Upper lobe of left lung (tissue), 6 donors: ENCODE data around the gene DZIP1. TPM values are rescaled to one million over a fixed set of nuclear protein-coding genes. Genes with fewer than 3 reads are reported as not detected.

Experiments
- ATAC-seq, 2 donors: fragments of 200-7000 bp; cut with Tn5 transposase; one replicate each; pipeline ENCODE4 v1.9.1; 2022; ENCODE audit warnings: mild to moderate bottlenecking in 2 of 2, moderate library complexity in 2 of 2; ENCODE audit not compliant: low FRiP score in 2 of 2
- DNase-seq, 2 donors: peaks; one replicate each; pipeline ENCODE4 v3.0.0-alpha.2; 2019 to 2020
- H3K27ac ChIP-seq, 4 donors: fragments of 200-600 bp; sonication (generic); one replicate each; pipeline ENCODE4 v1.5.1; 2016 to 2019
- H3K27me3 ChIP-seq, 4 donors: fragments of 200-600 bp; sonication (generic); one replicate each; pipeline ENCODE4 v1.5.1; 2017 to 2019
- H3K36me3 ChIP-seq, 4 donors: fragments of 200-600 bp; sonication (generic); one replicate each; pipeline ENCODE4 v1.5.1; 2016 to 2019
- H3K4me1 ChIP-seq, 4 donors: fragments of 200-600 bp; sonication (generic); one replicate each; pipeline ENCODE4 v1.5.1; 2018 to 2019
- H3K4me3 ChIP-seq, 4 donors: fragments of 200-600 bp; sonication (generic); one replicate each; pipeline ENCODE4 v1.5.1; 2017 to 2019; ENCODE audit warnings: mild to moderate bottlenecking in 2 of 4, moderate library complexity in 1 of 4
- H3K9me3 ChIP-seq, 4 donors: fragments of 200-600 bp; sonication (generic); one replicate each; pipeline ENCODE4 v1.5.1; 2018 to 2019
- CTCF ChIP-seq, 6 experiments: fragments of 450-650 bp in 4 of 6; fragments of 200-600 bp in 2 of 6; sonication (generic) in 2 of 6; IDR thresholded peaks; one replicate each; pipeline ENCODE4 v1.5.1; 2016 to 2019; ENCODE audit warnings: antibody characterized with exemption in 6 of 6
- EP300 ChIP-seq, 4 donors: sonication (generic); formaldehyde crosslinking; IDR thresholded peaks; one replicate each; pipeline ENCODE4 v1.5.1; 2017; ENCODE audit warnings: antibody characterized with exemption in 4 of 4, control low read depth in 2 of 4
- POLR2A ChIP-seq, 4 donors: fragments of 450-650 bp; IDR thresholded peaks; one replicate each; pipeline ENCODE4 v1.5.1; 2016 to 2017; ENCODE audit warnings: antibody characterized with exemption in 4 of 4, mild to moderate bottlenecking in 2 of 4
- POLR2AphosphoS5 ChIP-seq, 2 donors: sonication (generic); formaldehyde crosslinking; IDR thresholded peaks; one replicate each; pipeline ENCODE4 v1.5.1; 2017; ENCODE audit warnings: antibody characterized with exemption in 2 of 2
- WGBS, 2 donors: methylation state at CpG; one replicate each; pipeline ENCODE4 v1.1.5; 2017 to 2018; 5-methylcytosine and 5-hydroxymethylcytosine counted together
- total RNA-seq, 6 donors: library from RNA; depleted of rRNA in 4 of 6; stranded (reverse); fragments of >200 nt in 4 of 6; gene quantifications; one replicate each; pipeline versions ENCODE4 v1.1.0 to v1.2.1, GENCODE V29; 2016 to 2021
- donor health status: DM: no; HTN: no; CAD: no; lungs with moderate emphysema.
- donor health status: DM: no; HTN: yes; CAD: no; lungs with severe emphysema.

Gene DZIP1
- total RNA-seq, 6 donors from 2014 or later: 4.8 to 18.4 (median 8.7) TPM

- TF ChIP-seq POLR2A (IDR thresholded peaks at IDR 0.05): no peak
- no peak for TF ChIP-seq CTCF (IDR thresholded peaks at IDR 0.05)
- no peak for TF ChIP-seq EP300 (IDR thresholded peaks at IDR 0.05)
- TF ChIP-seq POLR2AphosphoS5 (IDR thresholded peaks at IDR 0.05): no peak
- H3K27ac ChIP-seq: no peak overlapping the region
- H3K9me3 ChIP-seq: no peaks in the 10 kb centered on the region
- WGBS, 2 donors: 45 to 62% methylated on average over 3 of the region's 3 CpGs
- H3K36me3 ChIP-seq: no peaks in the 10 kb centered on the region
- H3K4me1 ChIP-seq: no peaks in the 10 kb centered on the region
- no peaks in the 10 kb centered on the region for H3K27me3 ChIP-seq
- ATAC-seq: no peak
- H3K4me3 ChIP-seq: no peak overlapping the region
- no peak for DNase-seq
These were observed 8.3 kb upstream of the DZIP1 start for GRCh38 chr13:95652821-95653220.

- H3K4me1 ChIP-seq: no peaks in the 10 kb centered on the region
- H3K9me3 ChIP-seq: no peaks in the 10 kb centered on the region
- ATAC-seq (no peak), DNase-seq (no peak)
- no peaks in the 10 kb centered on the region for H3K27me3 ChIP-seq
- no peaks in the 10 kb centered on the region for H3K36me3 ChIP-seq
- no peak for TF ChIP-seq EP300 (IDR thresholded peaks at IDR 0.05)
- TF ChIP-seq POLR2AphosphoS5 (IDR thresholded peaks at IDR 0.05): no peak
- no peak for TF ChIP-seq CTCF (IDR thresholded peaks at IDR 0.05)
- no peak for TF ChIP-seq POLR2A (IDR thresholded peaks at IDR 0.05)
- H3K27ac ChIP-seq: no peak overlapping the region
- H3K4me3 ChIP-seq: no peak overlapping the region
- 81 to 96% methylated on average over 1 of the region's 1 CpG for WGBS, 2 donors
These were observed 7.8 kb upstream of the DZIP1 start for GRCh38 chr13:95652244-95652764.

GRCh38 chr13:95650696-95651095 is 6.2 kb upstream of the DZIP1 start:
- Histone ChIP-seq H3K27ac (no peak overlapping the region), H3K9me3 (no peaks in the 10 kb centered on the region), H3K27me3 (no peaks in the 10 kb centered on the region), H3K4me3 (no peak overlapping the region), H3K36me3 (no peaks in the 10 kb centered on the region), H3K4me1 (no peaks in the 10 kb centered on the region)
- ATAC-seq (no peak), DNase-seq (no peak)
- WGBS, 2 donors: 69 to 74% methylated on average over 5 of the region's 5 CpGs
- TF ChIP-seq EP300 (IDR thresholded peaks at IDR 0.05): no peak
- TF ChIP-seq POLR2A (IDR thresholded peaks at IDR 0.05): no peak
- TF ChIP-seq CTCF (IDR thresholded peaks at IDR 0.05): no peak
- no peak for TF ChIP-seq POLR2AphosphoS5 (IDR thresholded peaks at IDR 0.05)

- Histone ChIP-seq H3K9me3 (no peaks in the 10 kb centered on the region), H3K4me1 (peaks cover 12 to 21% (median 15%) of the 10 kb centered on the region in 4 donors), H3K4me3 (no peak overlapping the region), H3K27ac (no peak overlapping the region), H3K27me3 (peaks cover 0 to 16% (median 6%) of the 10 kb centered on the region in 4 donors), H3K36me3 (no peaks in the 10 kb centered on the region)
- TF ChIP-seq POLR2A (IDR thresholded peaks at IDR 0.05) (no peak), POLR2AphosphoS5 (IDR thresholded peaks at IDR 0.05) (no peak), EP300 (IDR thresholded peaks at IDR 0.05) (no peak), CTCF (IDR thresholded peaks at IDR 0.05) (no peak)
- ATAC-seq (no peak), DNase-seq (no peak)
- WGBS, 2 donors: 79 to 87% methylated on average over 6 of the region's 6 CpGs
These were observed 2.8 kb upstream of the DZIP1 start for GRCh38 chr13:95647321-95647720.

- peak in 1 of 2 donors; percentile 87 for DNase-seq
- Histone ChIP-seq H3K4me3 (peak overlapping the region; percentile 44 to 62 (median 52)), H3K27ac (peak overlapping the region; percentile 49 to 69 (median 52)), H3K36me3 (no peaks in the 10 kb centered on the region), H3K9me3 (no peaks in the 10 kb centered on the region), H3K27me3 (peaks cover 0 to 27% (median 11%) of the 10 kb centered on the region in 4 donors), H3K4me1 (peaks cover 21 to 34% (median 25%) of the 10 kb centered on the region in 4 donors)
- ATAC-seq: peak; percentile 54 to 66
- TF ChIP-seq POLR2A (IDR thresholded peaks at IDR 0.05): no peak
- WGBS, 2 donors: 1 to 3% methylated on average over 19 to 37 of the region's 62 CpGs
These were observed 439 bp downstream of the DZIP1 start for GRCh38 chr13:95643936-95644598.
